CD4-positive, alpha-beta T cell treated with Interleukin-17A for 4 hours (primary cell): ENCODE results near the gene MBD3L2B.

ENCODE experiments used
- DNase-seq: peaks from one replicate; pipeline ENCODE4 v3.0.0-alpha.2; 2020; ENCODE audit warnings: mixed read lengths

Gene MBD3L2B

DNA sequence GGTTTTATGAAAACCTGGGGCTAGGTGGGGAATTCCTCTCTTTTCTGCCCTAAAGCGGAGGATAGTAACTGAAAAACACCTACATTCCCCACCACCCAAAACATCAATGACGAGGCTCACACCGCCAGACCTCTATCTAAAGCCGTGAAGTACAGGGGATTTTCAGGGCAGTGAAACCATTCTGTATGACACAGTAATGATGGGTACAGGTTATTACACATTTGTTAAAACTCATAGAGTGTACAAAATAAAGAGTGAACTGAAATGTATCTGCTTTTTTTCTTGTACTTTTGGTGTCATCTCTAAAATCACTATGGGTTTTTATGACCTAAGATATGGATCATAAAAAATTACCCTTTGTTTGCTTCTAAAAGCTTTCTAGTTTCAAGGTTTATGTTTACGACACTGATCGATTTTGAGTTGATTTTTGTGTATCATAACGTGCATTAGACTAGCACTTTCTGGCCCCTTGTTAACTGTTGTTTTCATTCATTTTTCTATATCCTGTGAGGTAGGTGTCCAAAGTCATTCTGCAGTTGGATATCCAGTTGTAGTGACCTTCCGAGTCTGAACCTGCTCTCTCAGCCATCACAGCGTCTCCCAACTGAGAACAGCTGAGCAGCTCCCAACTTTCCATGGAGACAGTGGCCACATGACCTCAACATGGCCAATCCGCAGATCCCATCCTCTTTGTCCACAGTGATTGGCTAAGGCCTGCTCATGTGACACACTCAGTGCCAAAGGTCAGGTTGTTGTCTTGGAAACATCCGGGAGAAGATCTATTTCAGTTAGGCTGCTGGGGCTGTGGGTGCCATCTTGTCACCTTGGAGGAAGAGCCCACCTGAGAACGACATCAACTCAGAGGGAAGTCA is 10.3 kb downstream of the MBD3L2B start:
- no peak for DNase-seq

DNA sequence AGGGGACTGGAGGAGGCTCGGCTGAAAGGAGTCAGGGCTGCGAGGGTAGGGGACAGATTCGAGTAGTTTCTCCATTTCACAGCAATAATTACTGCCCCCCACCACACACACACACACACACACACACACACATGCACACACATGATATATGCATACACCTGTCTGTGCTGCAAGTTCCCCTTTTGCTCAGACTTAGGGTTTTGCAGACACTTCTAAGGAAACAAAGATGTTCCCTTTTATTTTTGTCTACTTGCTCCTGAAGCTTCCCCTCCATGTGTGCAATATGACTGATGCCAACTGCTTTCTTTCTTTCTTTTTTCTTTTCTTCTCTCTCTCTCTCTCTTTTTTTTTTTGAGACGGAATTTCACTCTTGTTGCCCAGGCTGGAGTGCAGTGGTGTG is 13.4 kb downstream of the MBD3L2B start:
- DNase-seq = no peak

GRCh38 chr19:7006135-7006704 is 15.0 kb downstream of the MBD3L2B start:
- DNase-seq = no peak

DNA sequence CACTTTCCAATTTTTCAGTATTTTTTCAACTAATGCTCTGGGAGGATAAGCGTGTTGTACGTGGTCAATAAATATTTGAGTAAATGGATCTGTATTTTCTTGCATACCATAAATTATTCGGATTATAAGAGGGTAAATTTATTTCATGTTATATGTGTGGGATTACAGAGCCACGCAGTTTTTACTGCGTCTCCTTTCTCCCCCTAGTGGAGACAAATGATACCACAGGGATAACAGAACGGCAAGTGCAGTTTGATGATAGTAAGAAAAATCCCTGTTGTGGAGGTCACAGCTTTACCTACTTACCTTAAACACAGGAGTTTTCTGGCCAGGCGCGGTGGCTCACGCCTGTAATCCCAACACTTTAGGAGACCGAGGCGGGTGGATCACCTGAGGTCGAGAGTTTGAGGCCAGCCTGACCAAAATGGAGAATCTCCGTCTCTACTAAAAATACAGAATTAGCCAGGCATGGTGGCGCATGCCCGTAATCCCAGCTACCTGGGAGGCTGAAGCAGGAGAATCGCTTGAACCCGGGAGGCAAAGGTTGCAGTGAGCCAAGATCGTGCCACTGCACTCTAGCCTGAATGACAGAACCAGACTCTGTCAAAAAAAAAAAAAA is 16.8 kb downstream of the MBD3L2B start:
- DNase-seq = no peak

DNA sequence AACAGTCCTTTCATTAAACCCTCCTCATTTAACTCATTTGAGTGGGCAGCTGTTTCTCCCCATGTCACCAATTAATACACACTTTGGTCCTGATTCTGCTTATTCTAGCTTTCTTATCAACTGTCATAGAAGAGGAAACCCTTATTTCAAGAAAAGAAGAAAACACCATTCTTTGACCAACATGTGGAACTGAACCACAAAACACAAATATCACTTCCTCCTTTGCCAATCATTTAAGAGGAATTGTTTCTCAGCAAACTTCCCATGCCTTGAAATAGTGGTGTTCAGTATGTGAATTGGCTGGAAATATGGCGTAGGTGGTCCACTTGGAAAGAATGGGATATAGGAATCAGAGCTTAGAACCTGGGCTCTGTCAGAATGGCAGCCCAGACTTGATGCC is 20.4 kb downstream of the MBD3L2B start:
- no peak for DNase-seq

- DNase-seq = no peak
Observed at GRCh38 chr19:7000333-7000732, 20.9 kb downstream of the MBD3L2B start.

DNA sequence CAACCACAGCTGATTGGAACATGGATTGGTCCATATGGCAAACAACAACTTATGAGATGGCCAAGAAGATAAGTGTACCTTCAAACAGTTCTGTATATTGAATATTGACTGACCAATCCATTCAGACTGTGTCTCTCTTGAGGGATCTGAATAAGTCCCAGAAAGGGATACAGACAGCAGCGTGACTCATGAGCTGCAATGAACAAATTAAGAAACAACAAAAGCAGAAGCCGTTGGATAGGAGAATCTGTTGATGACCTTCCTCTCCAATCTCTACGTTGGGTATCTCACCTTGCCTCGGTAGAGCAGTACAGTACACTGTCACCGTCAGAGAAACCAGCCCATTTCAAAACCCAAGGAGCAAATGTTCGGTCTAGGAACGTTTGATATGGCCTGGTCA is 21.3 kb downstream of the MBD3L2B start:
- DNase-seq = no peak

DNA sequence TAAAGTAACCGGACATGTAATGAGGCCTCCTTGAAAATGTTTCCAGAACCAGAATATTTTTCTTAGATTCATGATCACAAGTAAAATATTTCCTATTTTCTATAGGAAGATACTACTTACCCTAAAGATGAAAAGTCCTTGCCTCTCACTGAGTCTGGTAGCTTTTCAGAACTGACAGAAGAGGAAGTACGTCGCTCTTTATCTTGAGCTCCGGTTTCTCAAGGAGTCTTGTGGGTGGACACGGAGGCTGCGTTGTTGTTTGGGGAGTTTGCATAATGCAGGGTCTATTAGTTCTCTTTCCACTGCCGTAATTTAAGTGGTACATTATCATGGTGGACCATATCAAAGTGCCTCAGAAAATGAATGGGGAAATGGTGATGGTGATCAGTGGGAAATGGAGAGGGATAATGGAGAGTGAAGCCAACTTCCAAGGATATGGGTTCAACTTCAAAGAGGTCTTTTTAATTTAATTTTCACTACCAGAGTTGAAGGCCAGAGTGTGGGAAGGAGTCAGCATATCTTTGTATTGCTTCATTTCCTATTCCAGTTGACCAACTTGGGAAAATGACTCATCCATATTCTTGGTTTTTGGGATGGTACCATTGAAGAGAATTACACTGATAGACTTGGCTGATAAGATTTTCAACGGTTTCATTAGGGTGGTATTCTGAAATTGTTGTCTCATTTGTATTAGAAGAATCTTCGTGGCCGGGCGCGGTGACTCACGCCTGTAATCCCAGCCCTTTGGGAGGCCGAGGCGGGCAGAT is 23.4 kb downstream of the MBD3L2B start:
- peak; percentile 35 for DNase-seq

DNA sequence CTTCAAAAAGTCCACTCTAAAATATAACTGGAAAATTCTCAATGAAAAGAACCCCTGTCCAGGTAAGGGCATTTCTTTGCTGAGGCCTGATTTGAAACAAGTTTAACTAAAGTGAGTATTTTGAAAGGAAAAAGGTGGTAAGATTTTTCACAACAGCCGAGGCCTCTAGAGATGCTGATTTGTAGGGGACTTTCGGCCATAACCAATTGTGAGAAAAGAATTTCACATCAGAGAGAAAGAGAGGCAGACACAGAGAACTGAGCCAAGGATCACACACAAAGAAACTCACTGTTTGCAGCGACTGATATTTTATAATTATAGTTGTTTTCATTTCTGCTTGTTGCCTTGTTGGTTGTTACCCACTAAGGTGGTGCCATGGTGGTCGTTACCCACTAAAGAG is 24.4 kb downstream of the MBD3L2B start:
- DNase-seq = no peak

GRCh38 chr19:6995054-6995453 is 26.2 kb downstream of the MBD3L2B start:
- DNase-seq = no peak

DNA sequence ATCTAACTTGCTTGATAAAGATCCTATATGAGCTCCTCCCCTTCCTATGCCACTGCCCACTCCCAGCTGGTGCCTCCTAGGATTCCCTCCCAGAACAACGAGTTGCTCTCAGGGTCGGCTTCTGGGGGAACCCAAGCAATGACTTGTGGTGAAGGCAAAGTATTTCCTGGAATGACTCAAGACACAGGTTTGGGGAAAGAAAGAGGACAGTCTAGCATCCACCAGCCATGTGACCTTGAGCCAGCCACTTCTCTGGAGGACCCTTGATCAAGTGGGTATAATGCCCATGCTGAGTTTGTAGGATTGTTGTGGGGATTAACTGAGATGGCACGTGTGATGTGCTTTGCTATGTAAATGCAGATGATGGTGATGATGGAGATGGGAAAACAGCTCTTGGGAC is 33.0 kb downstream of the MBD3L2B start:
- DNase-seq = no peak

- no peak for DNase-seq
Observed at GRCh38 chr19:6987850-6988249, 33.4 kb downstream of the MBD3L2B start.

- no peak for DNase-seq
Observed at GRCh38 chr19:6983448-6983847, 37.8 kb downstream of the MBD3L2B start.

GRCh38 chr19:6979399-6979798 is 41.8 kb downstream of the MBD3L2B start:
- DNase-seq = no peak

DNA sequence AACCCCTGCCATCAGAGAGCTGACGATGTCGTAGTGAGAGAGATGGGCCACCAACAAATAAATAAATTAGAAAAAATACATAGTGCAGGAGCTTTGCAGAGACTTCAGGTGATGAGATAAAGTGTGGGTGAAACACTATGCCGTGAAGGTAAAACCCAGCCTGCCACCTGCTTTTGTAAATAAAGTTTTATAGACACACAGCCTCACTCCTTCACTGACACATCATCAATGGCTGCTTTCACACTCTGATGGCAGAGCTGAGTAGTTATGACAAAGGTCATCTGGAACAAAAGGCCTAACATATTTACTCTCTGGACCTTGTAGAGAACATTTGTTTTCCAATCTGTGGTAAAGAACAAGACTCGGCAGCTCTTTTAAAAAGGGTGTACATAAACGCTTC is 45.0 kb downstream of the MBD3L2B start:
- no peak for DNase-seq

- no peak for DNase-seq
Observed at GRCh38 chr19:6971366-6971765, 49.9 kb downstream of the MBD3L2B start.

- no peak for DNase-seq
Observed at GRCh38 chr19:6970443-6970842, 50.8 kb downstream of the MBD3L2B start.

- DNase-seq = no peak
Observed at GRCh38 chr19:6970021-6970420, 51.2 kb downstream of the MBD3L2B start.

- DNase-seq = no peak
Observed at GRCh38 chr19:6969490-6969889, 51.7 kb downstream of the MBD3L2B start.
